HG02571 (cell line): ENCODE measurements around the gene FAM186B.

Source experiments
- ATAC-seq: cut with Tn5 transposase; IDR thresholded peaks from one replicate; pipeline ENCODE4 v1.9.1; 2021; ENCODE audit warnings: mild to moderate bottlenecking, moderate library complexity; ENCODE audit not compliant: unreplicated experiment

FAM186B gene

DNA sequence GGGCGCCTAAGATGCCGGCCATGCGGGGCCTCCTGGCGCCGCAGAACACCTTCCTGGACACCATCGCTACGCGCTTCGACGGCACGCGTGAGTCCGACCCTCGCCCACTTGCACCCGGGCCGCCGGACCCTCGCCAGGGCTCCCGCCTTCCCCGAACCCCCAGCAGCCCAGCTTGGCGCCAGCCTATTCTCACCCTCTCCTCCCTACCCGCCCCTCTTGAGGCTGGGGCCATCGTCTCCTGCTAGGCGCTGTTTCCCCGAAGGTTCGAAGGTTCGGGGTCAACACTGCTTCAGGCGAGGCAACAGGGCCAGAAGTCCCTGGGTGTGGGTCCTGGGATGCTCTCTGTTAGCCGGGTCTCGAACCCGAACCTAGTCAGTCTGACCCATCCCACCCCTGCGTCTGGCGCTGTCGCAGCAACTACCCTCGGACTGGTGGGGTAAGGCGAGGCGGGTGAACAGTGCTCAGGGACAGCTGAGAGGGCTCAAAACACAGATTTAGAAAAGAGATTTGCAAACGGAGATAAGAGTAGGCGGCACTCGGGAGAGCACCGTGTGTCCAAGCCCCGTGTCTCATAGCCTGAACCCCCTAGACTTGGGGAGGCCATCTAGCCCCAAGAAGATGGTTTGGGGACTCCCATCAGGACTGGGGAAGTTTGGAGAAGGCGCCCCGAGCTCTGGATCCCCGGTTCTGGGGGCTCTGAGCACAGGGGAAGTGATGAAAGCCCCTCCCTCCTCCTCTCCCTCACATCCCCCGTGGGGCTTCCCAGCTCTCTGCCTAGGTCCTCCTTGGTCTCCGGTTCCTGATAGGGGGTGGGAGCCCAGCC is 65.8 kb downstream of the FAM186B start:
- ATAC-seq, result no peak

GRCh38 chr12:49538510-49539403 is 66.7 kb downstream of the FAM186B start, which contains the start of gene KCNH3:
Gene KCNH3, plus strand, starts transcription at chr12:49539030. Its CDS starts 387 bp downstream, at chr12:49539417.
- ATAC-seq, result no peak

DNA sequence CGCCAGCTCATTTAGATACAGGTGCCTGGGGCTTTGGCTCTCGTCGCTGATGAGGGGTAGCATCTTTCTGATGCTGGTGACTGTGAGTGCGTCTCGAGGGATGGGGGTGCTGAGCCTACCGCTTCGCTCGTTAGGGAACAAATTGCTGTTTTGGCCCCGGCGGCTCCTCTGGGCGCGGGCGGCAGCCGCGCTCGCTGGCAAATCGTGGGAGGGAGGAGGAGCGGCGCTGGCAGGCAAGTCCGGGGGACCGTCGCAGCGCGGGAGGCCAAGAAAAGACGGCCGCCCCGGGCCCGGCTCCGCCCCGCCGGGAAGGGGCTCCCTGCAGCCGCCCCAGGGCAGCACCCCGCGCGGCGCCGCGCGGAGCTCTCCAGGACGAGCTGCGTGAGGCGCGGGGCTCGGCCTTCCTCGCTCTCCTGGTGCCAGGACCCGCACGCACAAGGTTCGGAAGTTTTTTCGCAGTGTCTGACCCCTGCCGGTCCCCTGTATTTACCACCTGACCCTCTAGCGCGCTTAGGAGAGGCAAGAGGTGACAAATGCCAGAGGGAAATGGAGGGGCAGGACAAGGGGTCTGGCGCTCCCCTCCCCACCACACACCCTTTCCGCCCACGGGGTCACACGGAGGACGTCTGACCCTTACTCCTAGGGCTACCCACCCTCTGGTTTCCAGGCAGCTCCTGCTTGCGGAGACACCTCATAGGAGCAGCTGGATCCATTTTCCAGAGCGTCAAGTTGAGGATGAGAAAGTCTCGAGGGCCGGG is 67.5 kb downstream of the FAM186B start:
- no peak for ATAC-seq
